ENCODE data around the gene HIPK2.

Gene HIPK2

DNA sequence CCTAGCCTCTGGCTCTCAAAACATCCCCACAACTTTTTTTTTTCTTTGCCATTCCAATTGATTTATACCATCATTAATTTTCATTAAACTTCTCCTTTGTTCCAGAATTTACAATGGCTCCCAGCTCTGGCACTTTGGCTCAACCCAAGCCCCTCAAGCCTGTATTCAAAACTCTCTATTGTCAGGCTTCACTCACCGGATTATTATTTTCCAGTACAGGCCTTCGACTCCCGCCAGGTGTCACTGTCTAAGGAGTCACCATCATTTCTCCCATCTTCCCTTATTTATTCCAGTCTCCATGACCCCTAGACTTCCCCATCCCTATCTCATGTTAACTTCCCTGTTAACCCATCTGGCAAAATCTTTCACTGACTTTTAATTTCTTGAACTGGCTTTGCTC is 67.8 kb downstream of the HIPK2 start:
- no peak for TF ChIP-seq CTCF (IDR thresholded peaks at IDR 0.05)
- Histone ChIP-seq H3K27ac (no peak overlapping the region), H3K4me3 (ENCODE audit: low read depth, low read length) (no peak overlapping the region), H3K4me1 (no peaks in the 10 kb centered on the region), H3K4me2 (ENCODE audit: low read length) (no peak overlapping the region), H3K9ac (no peak overlapping the region), H2AFZ (no peak overlapping the region), H3K36me3 (ENCODE audit: control insufficient read depth, insufficient read depth, low read length) (no peaks in the 10 kb centered on the region), H3K27me3 (ENCODE audit: control insufficient read depth, insufficient read depth, low read length) (no peaks in the 10 kb centered on the region), H3K9me3 (ENCODE audit: control insufficient read depth, low read length) (no peaks in the 10 kb centered on the region), H3K79me2 (peaks cover 24% of the 10 kb centered on the region)

- H3K36me3 ChIP-seq (ENCODE audit: control insufficient read depth, insufficient read depth, low read length), result no peaks in the 10 kb centered on the region
Observed at GRCh38 chr7:139709485-139709884, 68.3 kb downstream of the HIPK2 start.

DNA sequence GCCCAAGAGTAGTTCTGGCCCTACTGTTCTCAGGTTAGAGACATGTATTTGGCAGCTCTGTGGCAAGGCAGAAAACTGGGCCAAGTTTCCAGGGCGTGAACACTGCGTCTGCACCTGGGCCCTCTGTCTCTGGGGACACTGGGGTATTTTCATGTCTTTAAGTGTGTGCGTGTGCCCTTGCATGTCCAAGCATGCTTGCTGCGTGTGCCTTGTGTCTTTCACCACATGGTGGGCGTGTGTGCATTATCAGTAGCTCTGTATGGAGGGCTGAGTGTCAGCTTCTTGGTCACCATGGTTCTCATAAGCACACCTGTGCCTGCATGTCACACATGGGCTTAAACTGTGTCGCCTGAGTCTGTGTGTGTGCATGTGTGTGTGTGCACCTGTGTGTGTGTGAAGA is 69.3 kb downstream of the HIPK2 start:
- Histone ChIP-seq H3K79me2 (peaks cover 30% of the 10 kb centered on the region), H3K4me2 (ENCODE audit: low read length) (no peak overlapping the region), H3K27ac (no peak overlapping the region), H3K36me3 (ENCODE audit: control insufficient read depth, insufficient read depth, low read length) (no peaks in the 10 kb centered on the region), H3K4me1 (no peaks in the 10 kb centered on the region), H3K9me3 (ENCODE audit: control insufficient read depth, low read length) (no peaks in the 10 kb centered on the region), H3K9ac (no peak overlapping the region), H3K4me3 (ENCODE audit: low read depth, low read length) (no peak overlapping the region), H2AFZ (no peak overlapping the region), H3K27me3 (ENCODE audit: control insufficient read depth, insufficient read depth, low read length) (no peaks in the 10 kb centered on the region)
- TF ChIP-seq CTCF (IDR thresholded peaks at IDR 0.05), result no peak

More at GRCh38 chr7:139709485-139709884, 68.3 kb downstream of the HIPK2 start:
- H3K27ac ChIP-seq, result no peak overlapping the region
- no peak overlapping the region for H3K4me3 ChIP-seq (ENCODE audit: low read depth, low read length)
- H3K79me2 ChIP-seq, result peaks cover 30% of the 10 kb centered on the region
- H3K9me3 ChIP-seq (ENCODE audit: control insufficient read depth, low read length), result no peaks in the 10 kb centered on the region
- no peak overlapping the region for H2AFZ ChIP-seq
- H3K9ac ChIP-seq, result no peak overlapping the region
- no peak overlapping the region for H3K4me2 ChIP-seq (ENCODE audit: low read length)
- H3K27me3 ChIP-seq (ENCODE audit: control insufficient read depth, insufficient read depth, low read length), result no peaks in the 10 kb centered on the region
- H3K4me1 ChIP-seq, result no peaks in the 10 kb centered on the region
- no peak for TF ChIP-seq CTCF (IDR thresholded peaks at IDR 0.05)

GRCh38 chr7:139706837-139707236 is 71.0 kb downstream of the HIPK2 start:
- no peak for TF ChIP-seq CTCF (IDR thresholded peaks at IDR 0.05)
- Histone ChIP-seq H3K9ac (no peak overlapping the region), H3K4me1 (no peaks in the 10 kb centered on the region), H3K27me3 (ENCODE audit: control insufficient read depth, insufficient read depth, low read length) (no peaks in the 10 kb centered on the region), H2AFZ (no peak overlapping the region), H3K4me3 (ENCODE audit: low read depth, low read length) (no peak overlapping the region), H3K36me3 (ENCODE audit: control insufficient read depth, insufficient read depth, low read length) (no peaks in the 10 kb centered on the region), H3K79me2 (peaks cover 22% of the 10 kb centered on the region), H3K9me3 (ENCODE audit: control insufficient read depth, low read length) (no peaks in the 10 kb centered on the region), H3K27ac (no peak overlapping the region), H3K4me2 (ENCODE audit: low read length) (no peak overlapping the region)

GRCh38 chr7:139704308-139704879 is 73.4 kb downstream of the HIPK2 start:
- Histone ChIP-seq H3K9ac (no peak overlapping the region), H3K4me2 (ENCODE audit: low read length) (no peak overlapping the region), H3K36me3 (ENCODE audit: control insufficient read depth, insufficient read depth, low read length) (no peaks in the 10 kb centered on the region), H3K4me1 (peaks cover 3% of the 10 kb centered on the region), H3K27ac (no peak overlapping the region), H3K27me3 (ENCODE audit: control insufficient read depth, insufficient read depth, low read length) (no peaks in the 10 kb centered on the region), H2AFZ (no peak overlapping the region), H3K4me3 (ENCODE audit: low read depth, low read length) (no peak overlapping the region), H3K9me3 (ENCODE audit: control insufficient read depth, low read length) (no peaks in the 10 kb centered on the region), H3K79me2 (peaks cover 30% of the 10 kb centered on the region)
- TF ChIP-seq CTCF (IDR thresholded peaks at IDR 0.05), result no peak
